GM23248 (cell line): ENCODE measurements around the gene GRAMD1A.
"Not testable (repeated sequence)": the region's sequence is repeated elsewhere in the genome, so short reads cannot be mapped to it uniquely, and the experiment has no call there.

Experiments used
- EZH2 ChIP-seq: fragments of 200-600 bp; sonication (generic); IDR thresholded peaks from 2 replicates; pipeline ENCODE4 v1.6.1; 2018; ENCODE audit warnings: antibody characterized with exemption, mild to moderate bottlenecking; ENCODE audit not compliant: insufficient read depth, poor library complexity, severe bottlenecking
- EZH2phosphoT487 ChIP-seq: fragments of 200-600 bp; sonication (generic); IDR thresholded peaks from 2 replicates; pipeline ENCODE4 v1.6.1; 2018; ENCODE audit warnings: antibody characterized with exemption, moderate library complexity, mild to moderate bottlenecking, low read depth; ENCODE audit not compliant: insufficient read depth

DNA sequence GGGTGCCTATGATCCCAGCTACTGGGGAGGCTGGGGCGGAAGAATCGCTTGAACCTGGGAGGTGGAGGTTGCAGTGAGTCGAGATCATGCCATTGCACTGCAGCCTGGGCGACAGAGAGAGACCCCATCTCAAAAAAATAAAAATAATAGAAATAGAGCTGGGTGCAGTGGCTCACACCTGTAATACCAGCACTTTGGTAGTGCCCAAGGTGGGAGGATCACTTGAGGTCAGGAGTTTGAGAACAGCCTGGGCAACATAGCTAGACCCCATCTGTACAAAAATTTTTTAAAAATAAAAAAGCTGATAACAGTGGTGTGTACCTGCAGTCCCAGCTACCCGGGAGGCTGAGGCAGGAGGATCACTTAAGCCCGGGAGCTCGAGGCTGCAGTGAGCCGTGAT is 7.3 kb downstream of the GRAMD1A start:
- not testable (repeated sequence) for TF ChIP-seq EZH2, EZH2phosphoT487
